Neutrophil (primary cell): ENCODE results near the gene HOGA1.

ENCODE experiments used
- H3K27ac ChIP-seq: fragments of 200-600 bp; sonication (generic); 2 replicates; pipeline ENCODE4 v1.5.1; 2016; ENCODE audit warnings: mild to moderate bottlenecking, moderate library complexity
- H3K27me3 ChIP-seq: fragments of 200-600 bp; sonication (generic); 2 replicates; pipeline ENCODE4 v1.6.0; 2016; ENCODE audit warnings: mild to moderate bottlenecking
- H3K36me3 ChIP-seq: fragments of 200-600 bp; sonication (generic); 2 replicates; pipeline ENCODE4 v1.5.1; 2017
- H3K4me1 ChIP-seq, 2 experiments: fragments of 200-600 bp in 1 of 2; sonication (generic) in 1 of 2; 1 replicate in 1 of 2; 2 replicates in 1 of 2; pipeline versions ENCODE4 v1.5.1 to v1.6.1; 2013 to 2016; ENCODE audit warnings: low read depth in 1 of 2, low read length in 1 of 2, mild to moderate bottlenecking in 1 of 2, moderate library complexity in 1 of 2; ENCODE audit not compliant: control insufficient read depth in 1 of 2, insufficient read depth in 1 of 2
- H3K4me3 ChIP-seq, 2 experiments: fragments of 200-600 bp in 1 of 2; sonication (generic) in 1 of 2; 1 replicate in 1 of 2; 2 replicates in 1 of 2; pipeline ENCODE4 v1.5.1; 2013 to 2016; ENCODE audit warnings: low read depth in 1 of 2, low read length in 1 of 2, mild to moderate bottlenecking in 1 of 2, moderate library complexity in 1 of 2
- H3K9me3 ChIP-seq: fragments of 200-600 bp; sonication (generic); 2 replicates; pipeline ENCODE4 v1.5.1; 2016
- TF ChIP-seq, protein P1 (sequence below): fragments of 200-600 bp; sonication (generic); IDR thresholded peaks from 2 replicates; pipeline ENCODE4 v1.5.1; 2016; ENCODE audit warnings: antibody characterized with exemption

HOGA1 gene

DNA sequence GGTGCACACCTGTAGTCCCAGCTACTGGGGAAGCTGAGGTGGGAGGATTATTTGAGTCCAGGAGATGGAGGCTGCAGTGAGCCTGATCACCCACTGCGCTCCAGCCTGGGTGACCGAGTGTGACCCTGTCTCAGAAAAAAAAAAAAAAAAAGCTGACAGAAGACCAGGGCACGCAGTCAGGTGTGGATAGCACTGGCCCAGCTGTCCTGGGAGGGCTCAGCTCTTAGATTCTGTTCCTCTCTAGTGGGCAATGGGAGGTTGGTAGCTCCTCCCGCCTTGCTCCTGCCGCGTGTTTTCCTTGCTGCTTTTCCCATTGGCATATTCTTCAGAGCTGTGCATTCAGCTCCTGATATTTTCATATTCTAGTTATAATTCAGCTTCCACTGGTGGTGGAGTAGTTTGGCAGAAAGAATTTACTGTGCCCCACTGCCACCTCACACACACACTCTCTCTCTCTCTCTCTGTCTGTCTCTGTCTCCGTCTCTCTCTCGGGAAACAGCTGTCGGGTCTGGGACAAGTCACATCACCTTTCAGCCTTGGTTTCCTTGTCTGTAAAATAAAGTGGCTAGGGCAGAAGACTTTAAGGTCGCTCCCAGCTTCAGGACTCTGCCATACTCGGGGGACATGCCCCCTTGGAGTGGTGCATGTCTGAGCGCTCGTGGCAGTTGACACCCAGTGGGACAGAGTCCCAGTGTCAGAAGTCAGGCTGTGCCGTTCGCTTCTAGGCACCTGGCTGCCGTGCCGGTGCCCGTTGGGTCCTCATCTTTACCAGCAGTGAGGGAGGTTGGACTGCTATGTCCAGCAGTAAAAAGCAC is 37.5 kb upstream of the HOGA1 start:
- no peaks in the 10 kb centered on the region for H3K9me3 ChIP-seq
- H3K36me3 ChIP-seq: peaks cover 12% of the 10 kb centered on the region
- no peaks in the 10 kb centered on the region for H3K27me3 ChIP-seq
- no peak overlapping the region for H3K4me3 ChIP-seq
- peaks cover 11 to 14% of the 10 kb centered on the region in 2 experiments for H3K4me1 ChIP-seq
- TF ChIP-seq, protein P1, sequence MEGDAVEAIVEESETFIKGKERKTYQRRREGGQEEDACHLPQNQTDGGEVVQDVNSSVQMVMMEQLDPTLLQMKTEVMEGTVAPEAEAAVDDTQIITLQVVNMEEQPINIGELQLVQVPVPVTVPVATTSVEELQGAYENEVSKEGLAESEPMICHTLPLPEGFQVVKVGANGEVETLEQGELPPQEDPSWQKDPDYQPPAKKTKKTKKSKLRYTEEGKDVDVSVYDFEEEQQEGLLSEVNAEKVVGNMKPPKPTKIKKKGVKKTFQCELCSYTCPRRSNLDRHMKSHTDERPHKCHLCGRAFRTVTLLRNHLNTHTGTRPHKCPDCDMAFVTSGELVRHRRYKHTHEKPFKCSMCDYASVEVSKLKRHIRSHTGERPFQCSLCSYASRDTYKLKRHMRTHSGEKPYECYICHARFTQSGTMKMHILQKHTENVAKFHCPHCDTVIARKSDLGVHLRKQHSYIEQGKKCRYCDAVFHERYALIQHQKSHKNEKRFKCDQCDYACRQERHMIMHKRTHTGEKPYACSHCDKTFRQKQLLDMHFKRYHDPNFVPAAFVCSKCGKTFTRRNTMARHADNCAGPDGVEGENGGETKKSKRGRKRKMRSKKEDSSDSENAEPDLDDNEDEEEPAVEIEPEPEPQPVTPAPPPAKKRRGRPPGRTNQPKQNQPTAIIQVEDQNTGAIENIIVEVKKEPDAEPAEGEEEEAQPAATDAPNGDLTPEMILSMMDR: no peak
- H3K27ac ChIP-seq: no peak overlapping the region

DNA sequence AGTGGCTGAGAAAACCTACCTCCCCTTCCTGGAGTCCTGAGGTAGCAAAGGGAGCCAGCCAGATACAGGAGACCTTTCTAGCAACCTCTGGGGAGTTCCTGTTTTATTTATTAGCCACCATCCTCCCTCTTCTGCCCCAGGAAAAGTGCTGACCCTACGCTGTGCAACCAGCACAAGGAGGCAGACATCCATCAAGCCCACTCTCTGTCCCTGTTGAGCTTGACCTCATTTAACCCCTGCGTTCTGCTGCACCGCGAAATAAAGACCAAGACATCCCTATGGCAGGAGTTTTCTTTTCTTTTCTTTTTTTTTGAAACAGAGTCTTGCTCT is 37.0 kb upstream of the HOGA1 start:
- Histone ChIP-seq H3K36me3 (peaks cover 12% of the 10 kb centered on the region), H3K27ac (no peak overlapping the region), H3K4me3 (no peak overlapping the region), H3K9me3 (no peaks in the 10 kb centered on the region), H3K4me1 (peaks cover 11 to 14% of the 10 kb centered on the region in 2 experiments), H3K27me3 (no peaks in the 10 kb centered on the region)
- TF ChIP-seq, protein P1: no peak

GRCh38 chr10:97547962-97548361 is 36.2 kb upstream of the HOGA1 start:
- H3K9me3 ChIP-seq: no peaks in the 10 kb centered on the region
- no peaks in the 10 kb centered on the region for H3K27me3 ChIP-seq
- H3K36me3 ChIP-seq: peaks cover 12% of the 10 kb centered on the region
- TF ChIP-seq, protein P1: no peak
- H3K27ac ChIP-seq: no peak overlapping the region
- H3K4me3 ChIP-seq: no peak overlapping the region
- peaks cover 6 to 10% of the 10 kb centered on the region in 2 experiments for H3K4me1 ChIP-seq

DNA sequence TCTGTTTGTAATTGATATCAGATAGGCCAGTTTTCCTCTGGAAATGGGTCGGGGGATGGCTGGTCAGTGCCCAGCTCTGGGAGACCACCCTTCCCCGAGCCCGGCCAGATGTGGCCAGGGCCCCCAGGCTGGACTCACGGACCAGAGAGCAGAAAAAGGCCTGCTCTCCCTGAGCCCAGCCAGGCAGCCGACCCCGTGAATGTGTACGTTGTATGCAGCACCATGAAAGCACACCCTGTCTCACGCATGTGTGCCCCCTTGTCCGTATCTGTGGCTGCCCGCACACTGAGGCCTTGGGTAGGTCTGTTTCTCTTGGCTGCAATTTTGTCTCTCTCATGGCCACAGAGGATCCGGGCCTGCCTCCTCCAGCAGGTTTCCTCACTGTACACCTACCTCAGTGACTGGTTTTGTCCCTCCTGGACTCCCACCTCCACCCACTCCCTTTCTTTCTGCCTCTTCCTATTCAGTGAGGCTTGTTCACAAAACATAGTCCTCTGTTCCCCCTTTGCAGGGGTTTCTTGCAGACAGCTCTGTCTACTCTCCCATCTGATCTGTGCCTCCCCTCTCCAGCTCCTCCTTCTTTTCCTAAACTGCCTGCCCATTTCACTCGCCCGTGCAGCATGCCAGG is 35.2 kb upstream of the HOGA1 start:
- Histone ChIP-seq H3K27ac (no peak overlapping the region), H3K4me3 (no peak overlapping the region), H3K36me3 (peaks cover 12% of the 10 kb centered on the region), H3K4me1 (peaks cover 0 to 5% of the 10 kb centered on the region in 2 experiments), H3K27me3 (no peaks in the 10 kb centered on the region), H3K9me3 (no peaks in the 10 kb centered on the region)
- TF ChIP-seq, protein P1: no peak

- H3K4me3 ChIP-seq: no peak overlapping the region
- TF ChIP-seq, protein P1: no peak
- no peaks in the 10 kb centered on the region for H3K27me3 ChIP-seq
- peaks cover 12% of the 10 kb centered on the region for H3K36me3 ChIP-seq
- H3K4me1 ChIP-seq: peaks cover 0 to 5% of the 10 kb centered on the region in 2 experiments
- H3K9me3 ChIP-seq: no peaks in the 10 kb centered on the region
- H3K27ac ChIP-seq: no peak overlapping the region
These were observed 34.4 kb upstream of the HOGA1 start for GRCh38 chr10:97549587-97550322.
